Choroid plexus epithelial cell (primary cell): ENCODE data around the gene JOSD1.
"Not testable (repeated sequence)": the region's sequence is repeated elsewhere in the genome, so short reads cannot be mapped to it uniquely, and the experiment has no call there.

ENCODE experiments used
- DNase-seq: peaks from one replicate; pipeline ENCODE4 v3.0.0-alpha.2; 2010; ENCODE audit warnings: low read depth
- H3K4me3 ChIP-seq: 2 replicates; pipeline ENCODE4 v1.5.1; 2011; ENCODE audit warnings: low read depth, mild to moderate bottlenecking, control low read depth, low read length, moderate library complexity
- TF ChIP-seq, protein P1 (sequence below): conservative IDR thresholded peaks from 2 replicates; pipeline ENCODE4 v1.5.1; 2011; ENCODE audit warnings: low read depth, mild to moderate bottlenecking, control low read depth, inconsistent platforms, low read length, moderate library complexity

JOSD1 gene

GRCh38 chr22:38645430-38645829, 55.3 kb downstream of the JOSD1 start:
- TF ChIP-seq, protein P1, sequence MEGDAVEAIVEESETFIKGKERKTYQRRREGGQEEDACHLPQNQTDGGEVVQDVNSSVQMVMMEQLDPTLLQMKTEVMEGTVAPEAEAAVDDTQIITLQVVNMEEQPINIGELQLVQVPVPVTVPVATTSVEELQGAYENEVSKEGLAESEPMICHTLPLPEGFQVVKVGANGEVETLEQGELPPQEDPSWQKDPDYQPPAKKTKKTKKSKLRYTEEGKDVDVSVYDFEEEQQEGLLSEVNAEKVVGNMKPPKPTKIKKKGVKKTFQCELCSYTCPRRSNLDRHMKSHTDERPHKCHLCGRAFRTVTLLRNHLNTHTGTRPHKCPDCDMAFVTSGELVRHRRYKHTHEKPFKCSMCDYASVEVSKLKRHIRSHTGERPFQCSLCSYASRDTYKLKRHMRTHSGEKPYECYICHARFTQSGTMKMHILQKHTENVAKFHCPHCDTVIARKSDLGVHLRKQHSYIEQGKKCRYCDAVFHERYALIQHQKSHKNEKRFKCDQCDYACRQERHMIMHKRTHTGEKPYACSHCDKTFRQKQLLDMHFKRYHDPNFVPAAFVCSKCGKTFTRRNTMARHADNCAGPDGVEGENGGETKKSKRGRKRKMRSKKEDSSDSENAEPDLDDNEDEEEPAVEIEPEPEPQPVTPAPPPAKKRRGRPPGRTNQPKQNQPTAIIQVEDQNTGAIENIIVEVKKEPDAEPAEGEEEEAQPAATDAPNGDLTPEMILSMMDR: no peak
- no peak overlapping the region for H3K4me3 ChIP-seq
- no peak for DNase-seq

GRCh38 chr22:38644245-38644644, 56.5 kb downstream of the JOSD1 start:
- not testable (repeated sequence) for H3K4me3 ChIP-seq, DNase-seq

DNA sequence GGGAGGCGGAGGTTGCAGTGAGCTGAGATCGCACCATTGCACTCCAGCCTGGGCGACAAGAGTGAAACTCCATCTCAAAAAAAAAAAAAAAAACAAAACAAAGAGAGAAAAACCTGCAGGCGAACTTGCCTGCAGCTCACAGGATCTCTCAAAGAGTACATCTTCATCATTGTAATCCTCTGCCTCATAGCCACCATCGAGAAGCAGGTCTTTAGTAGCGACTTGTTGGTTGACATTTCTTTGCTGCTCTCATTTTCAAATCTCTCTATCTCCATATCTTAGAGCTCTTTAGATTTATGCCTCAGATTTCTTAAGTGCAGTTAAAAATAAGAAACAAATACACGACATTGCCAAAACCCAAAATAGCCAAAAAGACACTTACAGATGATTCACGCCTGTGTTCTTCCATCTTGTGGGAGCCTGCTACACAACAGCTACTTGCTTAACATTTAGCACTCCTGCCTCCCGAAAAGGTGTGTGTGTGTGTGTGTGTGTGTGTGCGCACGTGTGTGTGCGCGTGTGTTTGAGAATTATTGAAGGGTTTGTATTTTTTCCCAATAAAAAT, 59.2 kb downstream of the JOSD1 start:
- H3K4me3 ChIP-seq: no peak overlapping the region
- no peak for DNase-seq
- TF ChIP-seq, protein P1: no peak

DNA sequence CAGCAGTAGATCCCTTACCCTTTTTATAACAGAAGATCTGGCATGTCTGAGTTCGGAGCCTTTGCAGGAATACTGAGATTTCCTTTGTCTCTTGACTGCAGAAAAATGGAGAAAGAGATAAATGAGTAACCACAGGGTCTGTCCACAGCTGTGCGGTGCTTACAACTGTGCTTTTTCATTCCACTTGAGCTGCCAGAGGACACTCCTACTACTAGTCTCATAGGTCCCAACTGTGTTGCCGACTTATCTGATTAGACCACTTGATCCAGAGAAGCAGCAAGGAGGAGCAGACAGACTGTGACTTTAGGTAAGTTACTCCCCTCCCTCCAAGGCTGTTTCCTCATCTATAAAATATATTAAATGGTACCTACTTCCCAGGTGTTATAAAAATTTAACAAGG, 62.0 kb downstream of the JOSD1 start:
- H3K4me3 ChIP-seq: no peak overlapping the region
- no peak for DNase-seq
- TF ChIP-seq, protein P1: no peak

DNA sequence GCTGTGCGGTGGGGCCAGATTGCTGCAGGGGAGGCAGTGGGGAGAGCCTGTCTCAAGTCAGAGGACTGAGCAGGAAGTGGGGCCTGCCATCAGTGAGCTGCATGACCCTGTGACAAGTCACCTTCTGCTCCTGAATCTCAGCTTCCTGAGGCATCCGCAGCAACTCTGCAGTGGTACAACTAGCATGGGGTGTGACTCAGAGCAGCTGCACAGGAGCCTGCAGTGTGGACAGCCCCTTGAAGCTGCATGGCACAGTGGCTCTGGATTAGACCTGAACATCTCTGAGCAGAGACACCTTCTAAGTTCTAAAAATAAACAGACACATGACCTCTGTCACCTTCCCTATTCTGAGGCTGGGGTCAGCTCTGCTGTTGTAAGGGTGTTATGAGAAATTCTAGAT, 62.5 kb downstream of the JOSD1 start:
- no peak for DNase-seq
- no peak overlapping the region for H3K4me3 ChIP-seq
- TF ChIP-seq, protein P1: no peak
